Measurements from ENCODE around the gene AIP. TPM values are rescaled to one million over a fixed set of nuclear protein-coding genes. Genes with fewer than 3 reads are reported as not detected.

AIP gene
- total and polyA plus RNA-seq, 2 donors (not counting 3 experiments of a cell fraction or from before 2014, with no cell fraction given), result 46.3 to 114 TPM

- ChIA-PET CTCF (interaction anchor here (1.0 kb wide), 1 partner anchor 21 kb away, joined by 3 read pairs; no protein-coding TSS in a partner anchor), POLR2A (no interaction called here)
- Histone ChIP-seq H3K4me2 (ENCODE audit: insufficient read depth, low read length) (no peak within 1 kb of the TSS), H4K20me1 (replicated peaks; ENCODE audit: control insufficient read depth, extremely low read depth, insufficient read depth, low read length) (no peaks in the 10 kb centered on the region), H3K27me3 (ENCODE audit: control insufficient read depth in 2 of 2, insufficient read depth in 2 of 2, low read length in 2 of 2) (no peaks in the 10 kb centered on the region), H3K79me2 (ENCODE audit: control insufficient read depth, insufficient read depth, low read length) (no peaks in the 10 kb centered on the region), H3K27ac (ENCODE audit: insufficient read depth, low read depth, low read length) (no peak within 1 kb of the TSS), H3K9me1 (replicated peaks; ENCODE audit: control insufficient read depth, extremely low read depth, insufficient read depth, low read length) (no peaks in the 10 kb centered on the region), H3K4me3 (replicated peaks in 1 of 3; ENCODE audit: insufficient read depth in 1 of 3, low read depth in 1 of 3, low read length in 3 of 3) (no peak within 1 kb of the TSS), H3K9ac (replicated peaks; ENCODE audit: extremely low read depth, insufficient read depth, low read length) (no peak within 1 kb of the TSS), H3K36me3 (ENCODE audit: control insufficient read depth in 2 of 2, extremely low read depth in 1 of 2, insufficient read depth in 2 of 2, low read length in 2 of 2) (no peaks in the 10 kb centered on the region), H3K9me3 (replicated peaks; ENCODE audit: control insufficient read depth, insufficient read depth, low read length) (no peaks in the 10 kb centered on the region), H2AFZ (ENCODE audit: low read depth, low read length) (no peak within 1 kb of the TSS), H3K4me1 (ENCODE audit: control insufficient read depth, extremely low read depth, insufficient read depth, low read length) (peaks cover 7% of the 10 kb centered on the region)
- FAIRE-seq (no peak), DNase-seq (ENCODE audit: low read depth, low spot score) (no peak)
- intact Hi-C loops (cut with micrococcal nuclease), result no loop called here
- TF ChIP-seq EZH2 (IDR thresholded peaks at IDR 0.05; ENCODE audit: borderline replicate concordance, low read depth, low read length, severe bottlenecking), result no peak
- TF ChIP-seq MYC (IDR thresholded peaks at IDR 0.05; ENCODE audit: low read depth, low read length), result no peak
- TF ChIP-seq POLR2AphosphoS5 (IDR thresholded peaks at IDR 0.05; ENCODE audit: insufficient read depth, low read depth, low read length), result no peak
- no peak for TF ChIP-seq CTCF (IDR thresholded peaks at IDR 0.05; ENCODE audit: extremely low read depth in 1 of 2, insufficient read depth in 1 of 2, low read depth in 1 of 2, low read length in 2 of 2)
- TF ChIP-seq, protein P1, sequence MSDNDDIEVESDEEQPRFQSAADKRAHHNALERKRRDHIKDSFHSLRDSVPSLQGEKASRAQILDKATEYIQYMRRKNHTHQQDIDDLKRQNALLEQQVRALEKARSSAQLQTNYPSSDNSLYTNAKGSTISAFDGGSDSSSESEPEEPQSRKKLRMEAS (IDR thresholded peaks at IDR 0.05; ENCODE audit: insufficient read depth, insufficient read length), result no peak
- no peak for TF ChIP-seq GATA2 (IDR thresholded peaks at IDR 0.05; ENCODE audit: insufficient read depth, insufficient read length, low read depth, low read length)
- TF ChIP-seq POLR2A (IDR thresholded peaks at IDR 0.05; ENCODE audit: low read depth, low read length), result no peak
- TF ChIP-seq JUN (IDR thresholded peaks at IDR 0.05; ENCODE audit: borderline replicate concordance, insufficient read depth, insufficient read length, low read depth), result no peak
- TF ChIP-seq FOS (IDR thresholded peaks at IDR 0.05; ENCODE audit: borderline replicate concordance, insufficient read depth, low read length), result no peak
- dilution Hi-C loops (cut with MboI; ENCODE audit: extremely low pct_ligation_motif_present, low sequenced_read_pairs), result no loop called here
- BruUV-seq (replicated peaks), result no TSS peak
Observed at GRCh38 chr11:67455054-67455453, 27.8 kb upstream of the AIP start, which contains the start of gene CABP4. Gene CABP4, plus strand, starts transcription at chr11:67455354. Its CDS starts 70 bp downstream, at chr11:67455424.

Measured in endothelial cell of umbilical vein (primary cell).